SU-DHL-6 (cell line): Measurements from ENCODE around the gene TPD52L1.

Experiments used
- H2AFZ ChIP-seq: fragments of 200-600 bp; sonication (generic); 2 replicates; pipeline ENCODE4 v1.6.1; 2014; ENCODE audit warnings: low read depth, mild to moderate bottlenecking, moderate library complexity, mixed read lengths, antibody characterized with exemption, low read length; ENCODE audit not compliant: severe bottlenecking
- H3F3A ChIP-seq: fragments of 200-600 bp; shearing (Covaris generic); 2 replicates; pipeline ENCODE4 v1.6.0; 2016; ENCODE audit warnings: antibody characterized with exemption, mild to moderate bottlenecking; ENCODE audit not compliant: insufficient read depth
- H3K27ac ChIP-seq: fragments of 200-600 bp; sonication (generic); 2 replicates; pipeline ENCODE4 v1.5.1; 2016; ENCODE audit warnings: low read depth, mild to moderate bottlenecking, low read length, moderate library complexity, mixed read lengths
- H3K27me3 ChIP-seq: fragments of 200-600 bp; sonication (generic), shearing (Covaris generic); 2 replicates; pipeline ENCODE4 v1.6.0; 2014; ENCODE audit warnings: mild to moderate bottlenecking, low read length
- H3K36me3 ChIP-seq: fragments of 200-600 bp; sonication (generic); 2 replicates; pipeline ENCODE4 v1.6.1; 2014; ENCODE audit warnings: mild to moderate bottlenecking, low read length, mixed read lengths
- H3K4me2 ChIP-seq: fragments of 300-600, 200-600 bp; shearing (Covaris generic), sonication (generic); 2 replicates; pipeline ENCODE4 v1.6.0; 2014; ENCODE audit warnings: low read length, low read depth, mild to moderate bottlenecking; ENCODE audit not compliant: poor library complexity, severe bottlenecking
- H3K4me3 ChIP-seq: fragments of 200-600 bp; sonication (generic); 2 replicates; pipeline ENCODE4 v1.5.1; 2014; ENCODE audit warnings: antibody characterized with exemption, low read length, mild to moderate bottlenecking, mixed read lengths; ENCODE audit not compliant: insufficient read depth, poor library complexity, severe bottlenecking
- H3K79me2 ChIP-seq: fragments of 200-600 bp; sonication (generic); 2 replicates; pipeline ENCODE4 v1.6.1; 2014; ENCODE audit warnings: mild to moderate bottlenecking, low read length, moderate library complexity; ENCODE audit not compliant: insufficient read depth
- H3K9ac ChIP-seq: fragments of 200-600 bp; sonication (generic); 2 replicates; pipeline ENCODE4 v1.7.0; 2014; ENCODE audit warnings: mild to moderate bottlenecking, low read length
- H3K9me2 ChIP-seq: fragments of 200-600 bp; sonication (generic); replicated peaks from 2 replicates; pipeline ENCODE4 v1.6.1; 2014; ENCODE audit warnings: low read length; ENCODE audit not compliant: insufficient read depth
- H3K9me3 ChIP-seq: fragments of 200-600 bp; sonication (generic); 2 replicates; pipeline ENCODE4 v1.6.1; 2014; ENCODE audit warnings: low read length, mixed read lengths; ENCODE audit not compliant: insufficient read depth
- H4K20me1 ChIP-seq: fragments of 200-600 bp; sonication (generic); 2 replicates; pipeline ENCODE4 v1.6.1; 2014; ENCODE audit warnings: low read depth, mild to moderate bottlenecking, antibody characterized with exemption, low read length, moderate library complexity, mixed read lengths
- EZH2phosphoT487 ChIP-seq: fragments of 200-600 bp; sonication (generic), shearing (Covaris generic); conservative IDR thresholded peaks from 2 replicates; pipeline ENCODE4 v1.6.1; 2018; ENCODE audit warnings: mild to moderate bottlenecking, antibody characterized with exemption, low read length, moderate library complexity, mixed read lengths
- TF ChIP-seq, protein P1 (sequence below): fragments of 200-600 bp; sonication (generic); IDR thresholded peaks from one replicate; pipeline ENCODE4 v1.5.1; 2017; ENCODE audit warnings: antibody characterized with exemption, mild to moderate bottlenecking, low read length, moderate library complexity; ENCODE audit not compliant: insufficient read depth, poor library complexity, severe bottlenecking

The TPD52L1 gene

DNA sequence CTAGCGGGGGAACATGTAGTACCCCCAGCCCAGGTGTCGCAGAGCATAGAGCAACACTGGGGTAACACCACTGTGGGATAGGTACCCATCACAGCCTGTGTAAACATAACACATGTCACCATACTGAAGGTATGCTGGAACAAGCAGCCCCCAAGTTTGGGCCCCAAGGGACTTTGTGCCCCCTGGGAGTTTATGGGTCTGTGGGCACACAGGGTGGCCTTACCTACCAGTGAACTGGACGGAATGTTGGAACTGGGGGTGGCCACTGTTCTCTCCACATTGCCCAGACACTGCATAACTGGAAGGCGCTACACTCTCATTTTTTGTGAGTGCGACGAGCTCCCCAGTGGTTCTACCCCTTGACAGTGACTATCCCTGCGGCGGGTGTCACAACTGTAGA lies 119.7 kb downstream of the TPD52L1 start:
- Histone ChIP-seq H3K9ac (no peak overlapping the region), H4K20me1 (0 out of 2 replicates have a peak, but pooled peaks cover 3% of the 10 kb centered on the region), H3F3A (no peaks in the 10 kb centered on the region), H3K27me3 (no peaks in the 10 kb centered on the region), H3K9me2 (no peaks in the 10 kb centered on the region), H2AFZ (no peak overlapping the region), H3K27ac (no peak overlapping the region), H3K4me3 (no peak overlapping the region), H3K36me3 (peaks cover 10% of the 10 kb centered on the region; the same call in 1 of the 2 replicates), H3K9me3 (no peaks in the 10 kb centered on the region), H3K79me2 (no peaks in the 10 kb centered on the region), H3K4me2 (no peak overlapping the region)
- TF ChIP-seq, protein P1, sequence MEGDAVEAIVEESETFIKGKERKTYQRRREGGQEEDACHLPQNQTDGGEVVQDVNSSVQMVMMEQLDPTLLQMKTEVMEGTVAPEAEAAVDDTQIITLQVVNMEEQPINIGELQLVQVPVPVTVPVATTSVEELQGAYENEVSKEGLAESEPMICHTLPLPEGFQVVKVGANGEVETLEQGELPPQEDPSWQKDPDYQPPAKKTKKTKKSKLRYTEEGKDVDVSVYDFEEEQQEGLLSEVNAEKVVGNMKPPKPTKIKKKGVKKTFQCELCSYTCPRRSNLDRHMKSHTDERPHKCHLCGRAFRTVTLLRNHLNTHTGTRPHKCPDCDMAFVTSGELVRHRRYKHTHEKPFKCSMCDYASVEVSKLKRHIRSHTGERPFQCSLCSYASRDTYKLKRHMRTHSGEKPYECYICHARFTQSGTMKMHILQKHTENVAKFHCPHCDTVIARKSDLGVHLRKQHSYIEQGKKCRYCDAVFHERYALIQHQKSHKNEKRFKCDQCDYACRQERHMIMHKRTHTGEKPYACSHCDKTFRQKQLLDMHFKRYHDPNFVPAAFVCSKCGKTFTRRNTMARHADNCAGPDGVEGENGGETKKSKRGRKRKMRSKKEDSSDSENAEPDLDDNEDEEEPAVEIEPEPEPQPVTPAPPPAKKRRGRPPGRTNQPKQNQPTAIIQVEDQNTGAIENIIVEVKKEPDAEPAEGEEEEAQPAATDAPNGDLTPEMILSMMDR: no peak
- TF ChIP-seq EZH2phosphoT487: no peak

DNA sequence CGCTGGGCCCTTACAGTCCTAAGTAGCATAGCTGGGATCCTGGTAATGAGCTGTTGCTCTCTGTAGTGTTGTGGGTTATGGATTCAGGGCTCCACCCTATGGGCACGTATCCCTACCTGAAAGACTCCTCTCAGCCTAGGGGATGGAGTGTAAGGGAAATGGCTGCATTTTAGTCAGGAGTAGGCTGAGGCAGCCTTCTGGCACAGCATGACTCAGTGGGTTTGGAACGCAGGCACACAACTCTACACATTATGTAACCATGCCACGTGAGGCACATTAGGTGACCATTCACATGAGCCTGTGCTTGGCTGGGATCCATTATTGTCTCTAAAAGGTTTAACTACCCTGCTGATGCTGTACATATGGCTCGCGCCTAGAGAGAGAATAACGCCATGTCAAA lies 120.4 kb downstream of the TPD52L1 start:
- Histone ChIP-seq H3K79me2 (peaks cover 2% of the 10 kb centered on the region), H3K4me2 (no peak overlapping the region), H2AFZ (no peak overlapping the region), H3K36me3 (peaks cover 10% of the 10 kb centered on the region; the same call in 1 of the 2 replicates), H3K4me3 (no peak overlapping the region), H3K27me3 (no peaks in the 10 kb centered on the region), H3F3A (no peaks in the 10 kb centered on the region), H3K27ac (no peak overlapping the region), H3K9ac (no peak overlapping the region), H4K20me1 (0 out of 2 replicates have a peak, but pooled peaks cover 3% of the 10 kb centered on the region), H3K9me3 (no peaks in the 10 kb centered on the region), H3K9me2 (no peaks in the 10 kb centered on the region)
- TF ChIP-seq EZH2phosphoT487: no peak
- TF ChIP-seq, protein P1: no peak

DNA sequence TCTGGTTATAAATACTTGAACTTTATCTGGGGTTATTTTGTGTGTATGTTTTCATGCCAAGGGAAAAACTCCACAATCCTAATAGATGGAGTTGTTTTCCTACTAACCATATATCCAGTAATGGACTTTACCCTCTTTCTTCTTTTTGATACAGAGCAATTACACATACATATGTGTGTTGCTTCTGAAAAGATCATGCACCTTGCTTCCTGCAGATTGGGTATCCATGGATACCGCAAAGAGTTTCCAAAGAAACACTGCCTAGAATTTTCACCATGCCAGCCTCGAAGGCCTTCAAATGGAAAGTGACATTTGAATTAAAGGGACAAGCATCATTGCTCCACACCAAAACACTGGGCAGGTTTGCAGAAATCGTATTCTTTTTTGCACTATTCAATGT lies 121.4 kb downstream of the TPD52L1 start:
- Histone ChIP-seq H3K9me3 (no peaks in the 10 kb centered on the region), H3K36me3 (peaks cover 10% of the 10 kb centered on the region; the same call in 1 of the 2 replicates), H3K9me2 (no peaks in the 10 kb centered on the region), H2AFZ (no peak overlapping the region), H4K20me1 (0 out of 2 replicates have a peak, but pooled peaks cover 3% of the 10 kb centered on the region), H3F3A (no peaks in the 10 kb centered on the region), H3K79me2 (peaks cover 9% of the 10 kb centered on the region), H3K4me3 (no peak overlapping the region), H3K9ac (no peak overlapping the region), H3K4me2 (no peak overlapping the region), H3K27ac (no peak overlapping the region), H3K27me3 (no peaks in the 10 kb centered on the region)
- TF ChIP-seq EZH2phosphoT487: no peak
- TF ChIP-seq, protein P1: no peak
